Caco-2 (cell line): ENCODE data around the gene NKAPD1. TPM values are rescaled to one million over a fixed set of nuclear protein-coding genes. Genes with fewer than 3 reads are reported as not detected.

Experiments used
- BruUV-seq: library from RNA; stranded (reverse); fragments of 400-500 nt; replicated peaks from 2 replicates; lab custom pipeline; 2021; lab: Mats Ljungman, UMichigan
- CTCF ChIA-PET: fragments of 300-600 bp; sonication (Branson Sonifier 250); formaldehyde crosslinking; loops from one replicate; lab custom pipeline; 2022; ENCODE audit warnings: antibody characterized with exemption; lab: Charles Lee
- POLR2A ChIA-PET: fragments of 300-600 bp; sonication (Branson Sonifier 250); formaldehyde crosslinking; loops from one replicate; lab custom pipeline; 2022; ENCODE audit warnings: antibody characterized with exemption; lab: Charles Lee
- DNase-seq, 2 experiments: peaks; one replicate each; pipeline versions ENCODE4 v3.0.0 to v3.0.0-alpha.2; 2020 to 2022
- H3K27me3 ChIP-seq: replicated peaks from 2 replicates; pipeline ENCODE4 v1.6.0; 2011; ENCODE audit warnings: low read length; ENCODE audit not compliant: control insufficient read depth, insufficient read depth
- H3K36me3 ChIP-seq: 2 replicates; pipeline ENCODE4 v1.5.1; 2011; ENCODE audit warnings: low read length; ENCODE audit not compliant: control insufficient read depth, insufficient read depth
- H3K4me1 ChIP-seq: fragments of 250-450 bp; sonication (Bioruptor Pico); 2 replicates; pipeline ENCODE4 v1.5.1; 2020; ENCODE audit warnings: mild to moderate bottlenecking
- H3K4me3 ChIP-seq: 2 replicates; pipeline ENCODE4 v1.5.1; 2011; ENCODE audit warnings: low read depth, mild to moderate bottlenecking, control low read depth, low read length
- H3K9me3 ChIP-seq: fragments of 250-450 bp; sonication (Bioruptor Pico); 2 replicates; pipeline ENCODE4 v1.5.1; 2020; ENCODE audit warnings: mild to moderate bottlenecking, moderate library complexity
- H3K27ac Mint-ChIP-seq: one replicate; pipeline ENCODE4 v1.8.0; 2022; ENCODE audit warnings: mixed read lengths; ENCODE audit not compliant: unreplicated experiment
- H3K27me3 Mint-ChIP-seq: one replicate; pipeline ENCODE4 v1.8.0; 2022; ENCODE audit warnings: mixed read lengths; ENCODE audit not compliant: insufficient read depth, unreplicated experiment
- H3K36me3 Mint-ChIP-seq: one replicate; pipeline ENCODE4 v1.8.0; 2022; ENCODE audit warnings: mild to moderate bottlenecking, mixed read lengths; ENCODE audit not compliant: insufficient read depth, unreplicated experiment
- H3K4me1 Mint-ChIP-seq: one replicate; pipeline ENCODE4 v1.8.0; 2022; ENCODE audit warnings: low read depth, mixed read lengths; ENCODE audit not compliant: unreplicated experiment
- H3K4me3 Mint-ChIP-seq: one replicate; pipeline ENCODE4 v1.8.0; 2022; ENCODE audit warnings: mild to moderate bottlenecking, moderate library complexity, mixed read lengths; ENCODE audit not compliant: unreplicated experiment
- H3K9me3 Mint-ChIP-seq: one replicate; pipeline ENCODE4 v1.8.0; 2022; ENCODE audit warnings: mixed read lengths; ENCODE audit not compliant: unreplicated experiment
- intact Hi-C: fragments of 100-400 bp; cut with micrococcal nuclease; formaldehyde crosslinking; loops from one replicate; pipeline ENCODE4 v1.10.0; 2022; ENCODE audit not compliant: unreplicated experiment
- total RNA-seq: library from RNA; stranded (reverse); gene quantifications from 2 replicates; pipeline ENCODE4 v1.2.3, GENCODE V29; 2022
- TF ChIP-seq, protein P1 (sequence below), 2 experiments: fragments of 200-600 bp in 1 of 2; IDR thresholded peaks; 1 replicate in 1 of 2; 2 replicates in 1 of 2; pipeline versions ENCODE4 v1.5.1 to v1.8.0; 2011 to 2022; ENCODE audit warnings: antibody characterized with exemption in 1 of 2, control low read depth in 1 of 2, inconsistent platforms in 1 of 2, low read depth in 1 of 2, low read length in 1 of 2, mild to moderate bottlenecking in 1 of 2, moderate library complexity in 1 of 2; ENCODE audit not compliant: insufficient read depth in 1 of 2, severe bottlenecking in 1 of 2, unreplicated experiment in 1 of 2

Gene NKAPD1
- total RNA-seq, 1 experiment from 2014 or later = 36.9 TPM

DNA sequence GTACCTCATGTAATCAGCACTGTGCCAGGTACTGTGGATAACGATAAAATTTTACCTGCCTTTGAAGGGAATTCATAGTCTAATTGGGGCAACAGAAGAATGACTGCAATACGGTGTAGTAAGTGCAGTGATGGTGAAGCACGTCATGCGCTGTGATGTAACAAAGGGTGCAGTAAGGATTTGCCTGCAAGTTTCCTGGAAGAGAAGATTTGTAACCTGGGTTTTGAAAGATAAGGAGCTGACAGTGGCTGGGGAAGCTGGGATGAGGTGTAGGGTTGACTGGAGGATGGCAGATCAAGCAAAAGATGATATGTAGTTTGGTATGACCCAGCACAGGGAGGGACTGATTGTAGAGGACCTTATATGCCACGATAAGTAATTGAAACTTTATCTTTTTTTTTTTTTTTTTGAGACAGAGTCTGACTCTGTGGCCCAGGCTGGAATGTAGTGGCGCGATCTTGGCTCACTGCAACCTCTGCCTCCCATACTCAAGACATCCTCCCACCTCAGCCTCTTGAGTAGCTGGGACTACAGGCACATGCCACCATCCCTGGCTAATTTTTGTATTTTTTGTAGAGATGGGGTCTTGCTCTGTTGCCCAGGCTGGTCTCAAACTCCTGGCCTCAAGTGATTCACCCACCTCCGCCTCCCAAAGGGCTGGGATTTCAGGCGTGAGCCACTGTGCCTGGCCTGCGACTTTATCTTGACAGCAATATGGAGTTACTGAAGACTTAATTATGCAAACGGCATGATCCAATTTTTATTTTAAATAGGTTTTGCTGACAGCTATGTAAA, 23.8 kb downstream of the NKAPD1 start:
- intact Hi-C loops = no loop called here
- ChIA-PET POLR2A (no interaction called here), CTCF (interaction anchor here (1.1 kb wide), 1 partner anchor 171 kb away, joined by 5 read pairs; no protein-coding TSS in a partner anchor)
- Histone ChIP-seq H3K4me3 (no peak overlapping the region), H3K9me3 (no peaks in the 10 kb centered on the region), H3K27me3 (no peaks in the 10 kb centered on the region), H3K4me1 (no peaks in the 10 kb centered on the region), H3K36me3 (peaks cover 2% of the 10 kb centered on the region; the same call in 1 of the 2 replicates)
- TF ChIP-seq, protein P1, sequence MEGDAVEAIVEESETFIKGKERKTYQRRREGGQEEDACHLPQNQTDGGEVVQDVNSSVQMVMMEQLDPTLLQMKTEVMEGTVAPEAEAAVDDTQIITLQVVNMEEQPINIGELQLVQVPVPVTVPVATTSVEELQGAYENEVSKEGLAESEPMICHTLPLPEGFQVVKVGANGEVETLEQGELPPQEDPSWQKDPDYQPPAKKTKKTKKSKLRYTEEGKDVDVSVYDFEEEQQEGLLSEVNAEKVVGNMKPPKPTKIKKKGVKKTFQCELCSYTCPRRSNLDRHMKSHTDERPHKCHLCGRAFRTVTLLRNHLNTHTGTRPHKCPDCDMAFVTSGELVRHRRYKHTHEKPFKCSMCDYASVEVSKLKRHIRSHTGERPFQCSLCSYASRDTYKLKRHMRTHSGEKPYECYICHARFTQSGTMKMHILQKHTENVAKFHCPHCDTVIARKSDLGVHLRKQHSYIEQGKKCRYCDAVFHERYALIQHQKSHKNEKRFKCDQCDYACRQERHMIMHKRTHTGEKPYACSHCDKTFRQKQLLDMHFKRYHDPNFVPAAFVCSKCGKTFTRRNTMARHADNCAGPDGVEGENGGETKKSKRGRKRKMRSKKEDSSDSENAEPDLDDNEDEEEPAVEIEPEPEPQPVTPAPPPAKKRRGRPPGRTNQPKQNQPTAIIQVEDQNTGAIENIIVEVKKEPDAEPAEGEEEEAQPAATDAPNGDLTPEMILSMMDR (IDR thresholded peaks at IDR 0.05; ENCODE audit: insufficient read depth in 1 of 2, low read depth in 1 of 2, low read length in 1 of 2, severe bottlenecking in 1 of 2, unreplicated experiment in 1 of 2) = no peak
- Mint-ChIP-seq H3K27me3 (no peaks in the 10 kb centered on the region), H3K9me3 (no peaks in the 10 kb centered on the region), H3K4me3 (no peak overlapping the region), H3K27ac (no peak overlapping the region), H3K4me1 (no peaks in the 10 kb centered on the region), H3K36me3 (peaks cover 15% of the 10 kb centered on the region)
- no TSS peak for BruUV-seq
- DNase-seq = no peak

DNA sequence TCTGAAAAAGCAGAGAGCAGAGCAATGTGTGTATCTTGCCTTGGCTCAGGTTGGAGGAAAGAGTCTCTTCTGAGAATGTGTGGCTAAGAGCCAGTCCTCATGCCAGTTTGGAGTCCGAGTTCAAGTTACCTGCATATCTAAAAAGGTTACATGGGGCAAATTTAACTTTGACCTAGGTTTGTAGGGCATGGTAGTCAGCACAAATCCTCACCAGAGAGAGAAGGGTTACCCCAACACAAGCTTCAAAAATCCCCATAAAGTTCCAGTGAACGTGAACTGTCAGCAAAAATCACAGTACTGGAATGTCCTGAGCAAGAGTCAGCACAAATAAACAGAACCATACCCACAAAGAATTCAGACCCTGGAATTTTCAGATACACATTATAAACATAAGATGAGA, 26.4 kb downstream of the NKAPD1 start:
- Mint-ChIP-seq H3K4me3 (no peak overlapping the region), H3K27ac (no peak overlapping the region), H3K27me3 (no peaks in the 10 kb centered on the region), H3K36me3 (peaks cover 5% of the 10 kb centered on the region), H3K4me1 (no peaks in the 10 kb centered on the region), H3K9me3 (no peaks in the 10 kb centered on the region)
- no TSS peak for BruUV-seq
- DNase-seq = no peak
- Histone ChIP-seq H3K27me3 (no peaks in the 10 kb centered on the region), H3K36me3 (no peaks in the 10 kb centered on the region), H3K4me1 (no peaks in the 10 kb centered on the region), H3K9me3 (no peaks in the 10 kb centered on the region), H3K4me3 (no peak overlapping the region)
- TF ChIP-seq, protein P1 (IDR thresholded peaks at IDR 0.05; ENCODE audit: insufficient read depth in 1 of 2, low read depth in 1 of 2, low read length in 1 of 2, severe bottlenecking in 1 of 2, unreplicated experiment in 1 of 2) = no peak
- ChIA-PET CTCF (interaction anchor here (0.6 kb wide), 1 partner anchor 90 kb away, joined by 3 read pairs; no protein-coding TSS in a partner anchor), POLR2A (no interaction called here)
- intact Hi-C loops = no loop called here

DNA sequence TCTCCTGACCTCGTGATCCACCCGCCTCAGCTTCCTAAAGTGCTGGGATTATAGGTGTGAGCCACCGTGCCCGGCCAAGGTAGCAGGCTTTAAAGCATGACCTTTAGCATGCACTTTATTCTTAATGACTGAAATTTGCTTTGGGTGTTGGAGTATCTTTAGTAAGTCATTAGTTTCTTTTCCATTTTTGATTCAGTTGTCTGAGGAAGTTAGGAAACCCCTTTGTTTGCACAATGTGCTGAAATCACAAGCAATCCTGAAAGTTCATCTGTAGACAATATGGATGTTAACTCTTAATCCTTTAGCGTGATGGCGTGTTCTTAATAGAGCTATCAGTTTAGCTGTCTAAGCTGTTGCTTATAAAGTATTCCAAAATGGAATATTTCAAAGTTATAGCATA, 29.3 kb downstream of the NKAPD1 start:
- no peaks in the 10 kb centered on the region for H3K9me3 Mint-ChIP-seq
- TF ChIP-seq, protein P1 (IDR thresholded peaks at IDR 0.05; ENCODE audit: insufficient read depth in 1 of 2, low read depth in 1 of 2, low read length in 1 of 2, severe bottlenecking in 1 of 2, unreplicated experiment in 1 of 2) = no peak
- no peak for DNase-seq
- H3K36me3 Mint-ChIP-seq = no peaks in the 10 kb centered on the region
- Histone ChIP-seq H3K4me1 (no peaks in the 10 kb centered on the region), H3K9me3 (no peaks in the 10 kb centered on the region), H3K27me3 (no peaks in the 10 kb centered on the region), H3K36me3 (no peaks in the 10 kb centered on the region), H3K4me3 (no peak overlapping the region)
- H3K4me1 Mint-ChIP-seq = no peaks in the 10 kb centered on the region
- no TSS peak for BruUV-seq
- no peak overlapping the region for H3K4me3 Mint-ChIP-seq
- ChIA-PET POLR2A (interaction anchor here (1.0 kb wide), 1 partner anchor 17 kb away, joined by 5 read pairs; the partner anchor contains the start of genes SDHD and TIMM8B), CTCF (no interaction called here)
- intact Hi-C loops = no loop called here
- no peaks in the 10 kb centered on the region for H3K27me3 Mint-ChIP-seq
- no peak overlapping the region for H3K27ac Mint-ChIP-seq
